Measurements from ENCODE around the gene SCN2B. TPM values are rescaled to one million over a fixed set of nuclear protein-coding genes. Genes with fewer than 3 reads are reported as not detected.

Gene SCN2B
- total and polyA plus RNA-seq, 2 of the 4 experiments (the other 2 are of a cell fraction), result under 0.01 to 0.05 TPM

DNA sequence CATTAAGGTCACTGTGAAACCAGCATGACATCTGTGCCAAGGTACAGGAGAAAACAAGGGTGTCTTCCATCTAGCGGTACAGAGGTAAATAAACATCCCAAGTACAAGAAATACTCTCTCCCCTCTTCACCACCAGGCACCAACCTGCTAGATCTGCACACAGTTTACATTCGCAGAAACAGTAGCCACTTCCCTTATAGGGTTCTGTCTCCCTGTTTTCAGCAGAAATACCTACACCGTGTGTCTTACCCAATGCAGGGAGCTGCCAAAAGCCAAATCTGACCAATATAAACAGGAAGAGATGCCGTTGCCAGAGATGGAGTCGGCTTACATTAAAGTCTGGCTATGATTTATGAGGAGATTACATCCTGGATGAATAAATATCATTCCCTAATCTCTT lies 25.0 kb downstream of the SCN2B start:
- ATAC-seq (ENCODE audit: low read depth), result no peak
- 60% methylated on average over 1 of the region's 5 CpGs; no CpG with 5 or more reads in 1 of the 2 experiments for WGBS, 2 experiments (ENCODE audit: extremely low coverage in 2 of 2, insufficient read length in 1 of 2)
- Histone ChIP-seq H4K20me1 (ENCODE audit: insufficient read depth, low read length) (no peaks in the 10 kb centered on the region), H3K4me2 (ENCODE audit: low read depth, low read length) (no peak overlapping the region), H2AFZ (replicated peaks; ENCODE audit: low read length, poor library complexity) (no peak overlapping the region), H2BK120ac (ENCODE audit: low read depth, low read length) (no peak overlapping the region), H3K27ac (ENCODE audit: insufficient read depth, low read length) (no peak overlapping the region), H2BK20ac (ENCODE audit: low read depth, low read length) (no peak overlapping the region), H3K4ac (ENCODE audit: low read depth, low read length) (no peak overlapping the region), H3K27me3 (ENCODE audit: control insufficient read depth, insufficient read depth, low read length) (peaks cover 73% of the 10 kb centered on the region), H3K36me3 (ENCODE audit: control insufficient read depth, insufficient read depth, low read length) (no peaks in the 10 kb centered on the region), H3K4me1 (ENCODE audit: control insufficient read depth, insufficient read depth, low read length) (no peaks in the 10 kb centered on the region; the same call in 1 of the 2 replicates), H2AK5ac (ENCODE audit: low read depth, low read length) (no peak overlapping the region), H3K4me3 (ENCODE audit: insufficient read depth, low read depth, low read length) (no peak overlapping the region), H4K91ac (ENCODE audit: insufficient read depth, low read depth, low read length) (no peak overlapping the region), H3K23ac (ENCODE audit: low read depth, low read length) (no peak overlapping the region), H3K79me1 (ENCODE audit: low read depth in 1 of 2, low read length in 2 of 2) (no peaks in the 10 kb centered on the region), H3K9me3 (ENCODE audit: control insufficient read depth, insufficient read depth, low read length) (no peaks in the 10 kb centered on the region), H3K9me1 (ENCODE audit: insufficient read depth, low read length) (no peaks in the 10 kb centered on the region), H2BK5ac (ENCODE audit: low read depth, low read length, poor library complexity, severe bottlenecking) (no peak overlapping the region), H2AK9ac (replicated peaks; ENCODE audit: low read depth, low read length, poor library complexity) (no peak overlapping the region), H3K18ac (ENCODE audit: low read depth, low read length) (no peak overlapping the region), H2BK15ac (ENCODE audit: low read depth, low read length) (no peak overlapping the region), H3K14ac (replicated peaks; ENCODE audit: low read depth, low read length) (no peak overlapping the region), H3K56ac (ENCODE audit: extremely low read depth, insufficient read depth, low read length) (no peak overlapping the region), H4K5ac (ENCODE audit: low read depth, low read length) (no peak overlapping the region), H3K9ac (ENCODE audit: low read depth, low read length) (no peak overlapping the region), H4K8ac (ENCODE audit: low read depth in 2 of 2, low read length in 2 of 2) (no peak overlapping the region)
- in situ Hi-C loops (cut with MboI; ENCODE audit: low sequenced_read_pairs) (no loop called here), intact Hi-C loops (cut with micrococcal nuclease) (no loop called here), dilution Hi-C loops (cut with HindIII; ENCODE audit: low sequenced_read_pairs, unreplicated experiment) (no loop called here)
- CTCF ChIA-PET, result no interaction called here
- POLR2A ChIA-PET (ENCODE audit: unreplicated experiment), result no interaction called here
- DNase-seq, result peak; percentile 4
- TF ChIP-seq CHD1 (IDR thresholded peaks at IDR 0.05; ENCODE audit: low read depth, low read length) (no peak), USF2 (IDR thresholded peaks at IDR 0.05; ENCODE audit: low read depth, low read length) (no peak), CTCF (conservative IDR thresholded peaks at IDR 0.05; ENCODE audit: low read depth, low read length) (no peak), FOS (IDR thresholded peaks at IDR 0.05; ENCODE audit: low read depth, low read length) (no peak), MAZ (IDR thresholded peaks at IDR 0.05; ENCODE audit: borderline replicate concordance, low read depth, low read length) (no peak), RCOR1 (IDR thresholded peaks at IDR 0.05; ENCODE audit: insufficient replicate concordance, low read length) (no peak), RFX5 (IDR thresholded peaks at IDR 0.05; ENCODE audit: low read depth, low read length) (no peak)
- no TSS peak for BruUV-seq (replicated peaks)

All from IMR-90 (cell line).